ENCODE results near the gene CLSTN2. TPM values are rescaled to one million over a fixed set of nuclear protein-coding genes. Genes with fewer than 3 reads are reported as not detected.

CLSTN2 gene
- total and polyA plus RNA-seq, 2 of the 4 experiments (the other 2 are of a cell fraction), result under 0.01 to 0.07 TPM

- no peak overlapping the region for H3K18ac ChIP-seq (ENCODE audit: low read depth, low read length)
Measured at GRCh38 chr3:140597792-140598191, 662.8 kb downstream of the CLSTN2 start.

More at GRCh38 chr3:140597792-140598191, 662.8 kb downstream of the CLSTN2 start:
- Histone ChIP-seq H2AK9ac (replicated peaks; ENCODE audit: low read depth, low read length, poor library complexity) (no peak overlapping the region), H2AFZ (replicated peaks; ENCODE audit: low read length, poor library complexity) (no peak overlapping the region), H4K91ac (ENCODE audit: insufficient read depth, low read depth, low read length) (no peak overlapping the region), H3K4me1 (ENCODE audit: control insufficient read depth, insufficient read depth, low read length) (no peaks in the 10 kb centered on the region), H3K23ac (ENCODE audit: low read depth, low read length) (no peak overlapping the region), H3K9me3 (ENCODE audit: control insufficient read depth, insufficient read depth, low read length) (peaks cover 2% of the 10 kb centered on the region; the same call in 1 of the 2 replicates), H4K20me1 (ENCODE audit: insufficient read depth, low read length) (no peaks in the 10 kb centered on the region), H2BK15ac (ENCODE audit: low read depth, low read length) (no peak overlapping the region), H2BK120ac (ENCODE audit: low read depth, low read length) (no peak overlapping the region), H3K56ac (ENCODE audit: extremely low read depth, insufficient read depth, low read length) (no peak overlapping the region), H2BK20ac (ENCODE audit: low read depth, low read length) (no peak overlapping the region), H3K14ac (replicated peaks; ENCODE audit: low read depth, low read length) (no peak overlapping the region), H3K4ac (ENCODE audit: low read depth, low read length) (no peak overlapping the region), H3K79me1 (ENCODE audit: low read depth in 1 of 2, low read length in 2 of 2) (no peaks in the 10 kb centered on the region), H3K9ac (ENCODE audit: low read depth, low read length) (no peak overlapping the region), H3K4me2 (ENCODE audit: low read depth, low read length) (no peak overlapping the region), H2AK5ac (ENCODE audit: low read depth, low read length) (no peak overlapping the region), H2BK5ac (ENCODE audit: low read depth, low read length, poor library complexity, severe bottlenecking) (no peak overlapping the region), H3K36me3 (ENCODE audit: control insufficient read depth, insufficient read depth, low read length) (no peaks in the 10 kb centered on the region), H3K27me3 (ENCODE audit: control insufficient read depth, insufficient read depth, low read length) (no peaks in the 10 kb centered on the region), H4K8ac (ENCODE audit: low read depth in 2 of 2, low read length in 2 of 2) (no peak overlapping the region), H4K5ac (ENCODE audit: low read depth, low read length) (no peak overlapping the region), H3K9me1 (ENCODE audit: insufficient read depth, low read length) (no peaks in the 10 kb centered on the region), H3K4me3 (ENCODE audit: insufficient read depth, low read depth, low read length) (no peak overlapping the region), H3K27ac (ENCODE audit: insufficient read depth, low read length) (no peak overlapping the region)
- ATAC-seq (ENCODE audit: low read depth) (no peak), DNase-seq (no peak)
- ChIA-PET POLR2A (ENCODE audit: unreplicated experiment) (no interaction called here), CTCF (no interaction called here)
- intact Hi-C loops (cut with micrococcal nuclease) (no loop called here), in situ Hi-C loops (cut with MboI; ENCODE audit: low sequenced_read_pairs) (no loop called here), dilution Hi-C loops (cut with HindIII; ENCODE audit: low sequenced_read_pairs, unreplicated experiment) (no loop called here)
- no TSS peak for BruUV-seq (replicated peaks)
- WGBS, 2 experiments (ENCODE audit: extremely low coverage in 2 of 2, insufficient read length in 1 of 2), result no CpG with 5 or more reads among the region's 2 CpGs
- no peak for TF ChIP-seq CHD1 (IDR thresholded peaks at IDR 0.05; ENCODE audit: low read depth, low read length)
- no peak for TF ChIP-seq ELK1 (IDR thresholded peaks at IDR 0.05; ENCODE audit: borderline replicate concordance, low read depth, low read length)
- TF ChIP-seq SMC3 (IDR thresholded peaks at IDR 0.05; ENCODE audit: low read depth, low read length), result no peak
- TF ChIP-seq RFX5 (IDR thresholded peaks at IDR 0.05; ENCODE audit: low read depth, low read length), result no peak
- TF ChIP-seq RAD21 (IDR thresholded peaks at IDR 0.05; ENCODE audit: low read length), result no peak
- no peak for TF ChIP-seq NFE2L2 (IDR thresholded peaks at IDR 0.05; ENCODE audit: low read depth, low read length)
- TF ChIP-seq BHLHE40 (IDR thresholded peaks at IDR 0.05; ENCODE audit: low read depth, low read length), result no peak
- no peak for TF ChIP-seq RCOR1 (IDR thresholded peaks at IDR 0.05; ENCODE audit: insufficient replicate concordance, low read length)
- TF ChIP-seq CTCF (conservative IDR thresholded peaks at IDR 0.05; ENCODE audit: low read depth, low read length), result no peak

Data from IMR-90 (cell line).